ENCODE results near the gene BAK1. TPM values are rescaled to one million over a fixed set of nuclear protein-coding genes. Genes with fewer than 3 reads are reported as not detected.

BAK1 gene
- total and polyA plus RNA-seq, 7 experiments from 2014 or later = 9.6 to 78.8 (median 21.7) TPM

DNA sequence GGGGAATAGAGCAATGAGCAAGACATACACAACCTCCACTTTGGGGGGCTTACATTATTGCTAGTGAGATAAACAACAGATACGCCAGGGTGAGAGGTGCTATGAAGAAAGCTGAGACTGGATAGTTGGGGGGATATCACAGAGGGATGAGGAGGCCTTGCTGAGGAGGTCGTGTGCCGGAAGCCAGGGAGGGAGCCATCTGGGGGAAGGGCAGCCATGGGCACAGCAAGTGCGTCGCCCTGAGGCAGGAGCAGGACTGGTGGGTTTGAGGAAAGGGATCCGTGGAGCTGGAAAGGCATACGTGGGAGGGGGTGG lies 12.2 kb upstream of the BAK1 start:
- Mint-ChIP-seq H3K9me3 (no peaks in the 10 kb centered on the region), H3K27ac (peak overlapping the region; percentile 11 to 98 (median 93)), H3K27me3 (peaks cover 0 to 4% (median 0%) of the 10 kb centered on the region in 5 donors), H3K4me1 (peaks cover 16 to 34% (median 24%) of the 10 kb centered on the region in 7 donors), H3K4me3 (peak overlapping the region; percentile 75 to 89 (median 86)), H3K36me3 (peaks cover 0 to 2% (median 0%) of the 10 kb centered on the region in 5 donors)
- ATAC-seq (peak; percentile 4), DNase-seq (no peak)
- Histone ChIP-seq H3K4me1 (ENCODE audit: control insufficient read depth in 2 of 2, insufficient read depth in 2 of 2, low read length in 2 of 2) (peaks cover 5% of the 10 kb centered on the region in 2 donors), H3K27me3 (ENCODE audit: control insufficient read depth in 2 of 2, insufficient read depth in 2 of 2, low read length in 2 of 2) (no peaks in the 10 kb centered on the region), H3K27ac (ENCODE audit: low read depth, low read length) (peak overlapping the region; percentile 66), H3K4me3 (ENCODE audit: low read length) (no peak overlapping the region), H3K9me3 (ENCODE audit: control insufficient read depth in 2 of 3, low read length in 3 of 3) (no peaks in the 10 kb centered on the region), H3K36me3 (ENCODE audit: control insufficient read depth in 2 of 3, insufficient read depth in 3 of 3, low read length in 3 of 3) (no peaks in the 10 kb centered on the region)
- CTCF ChIA-PET = interaction anchor here (1.9 to 2.1 kb wide), 2 partner anchors 101 to 108 kb away, joined by 6 to 14 read pairs; no protein-coding TSS in a partner anchor
- POLR2A ChIA-PET = interaction anchor here (0.8 to 2.9 kb wide), 9 partner anchors 15 to 175 kb away, joined by 3 to 19 read pairs (median 6); partner anchors contain the start of genes CUTA, ITPR3 and ZBTB9
- intact Hi-C loops (cut with micrococcal nuclease) = loop anchor here in 1 of 2 donors (1.0 to 2.0 kb wide), 4 partner anchors 15 to 77 kb away; partner anchors contain the start of gene ITPR3

- H3K27ac ChIP-seq (ENCODE audit: low read depth, low read length) = no peak overlapping the region
- intact Hi-C loops (cut with micrococcal nuclease) = loop anchor here in 1 of 2 donors (1.0 to 2.0 kb wide), 4 partner anchors 15 to 78 kb away; partner anchors contain the start of gene ITPR3
- ATAC-seq = no peak
- DNase-seq = no peak
- Mint-ChIP-seq H3K4me3 (peak overlapping the region in 7 of 10 donors; percentile 35 to 89 (median 80)), H3K9me3 (no peaks in the 10 kb centered on the region), H3K36me3 (no peaks in the 10 kb centered on the region), H3K27ac (peak overlapping the region in 8 of 9 donors; percentile 11 to 98 (median 86)), H3K4me1 (peaks cover 16 to 28% (median 20%) of the 10 kb centered on the region in 7 donors), H3K27me3 (peaks cover 0 to 4% (median 0%) of the 10 kb centered on the region in 5 donors)
- CTCF ChIA-PET = interaction anchor here (0.7 to 2.1 kb wide), 5 partner anchors 10 to 112 kb away, joined by 3 to 14 read pairs (median 4); no protein-coding TSS in a partner anchor
- H3K4me1 ChIP-seq (ENCODE audit: control insufficient read depth in 2 of 2, insufficient read depth in 2 of 2, low read length in 2 of 2) = peaks cover 5% of the 10 kb centered on the region in 2 donors
- POLR2A ChIA-PET = interaction anchor here (0.5 to 2.9 kb wide), 8 partner anchors 16 to 137 kb away, joined by 3 to 19 read pairs (median 6); partner anchors contain the start of genes ITPR3 and ZBTB9
- H3K27me3 ChIP-seq (ENCODE audit: control insufficient read depth in 2 of 2, insufficient read depth in 2 of 2, low read length in 2 of 2) = no peaks in the 10 kb centered on the region
- no peaks in the 10 kb centered on the region for H3K36me3 ChIP-seq (ENCODE audit: control insufficient read depth in 2 of 3, insufficient read depth in 3 of 3, low read length in 3 of 3)
- H3K9me3 ChIP-seq (ENCODE audit: control insufficient read depth in 2 of 3, low read length in 3 of 3) = no peaks in the 10 kb centered on the region
- H3K4me3 ChIP-seq (ENCODE audit: low read length) = no peak overlapping the region
Observed at GRCh38 chr6:33591424-33592032, 11.5 kb upstream of the BAK1 start.

DNA sequence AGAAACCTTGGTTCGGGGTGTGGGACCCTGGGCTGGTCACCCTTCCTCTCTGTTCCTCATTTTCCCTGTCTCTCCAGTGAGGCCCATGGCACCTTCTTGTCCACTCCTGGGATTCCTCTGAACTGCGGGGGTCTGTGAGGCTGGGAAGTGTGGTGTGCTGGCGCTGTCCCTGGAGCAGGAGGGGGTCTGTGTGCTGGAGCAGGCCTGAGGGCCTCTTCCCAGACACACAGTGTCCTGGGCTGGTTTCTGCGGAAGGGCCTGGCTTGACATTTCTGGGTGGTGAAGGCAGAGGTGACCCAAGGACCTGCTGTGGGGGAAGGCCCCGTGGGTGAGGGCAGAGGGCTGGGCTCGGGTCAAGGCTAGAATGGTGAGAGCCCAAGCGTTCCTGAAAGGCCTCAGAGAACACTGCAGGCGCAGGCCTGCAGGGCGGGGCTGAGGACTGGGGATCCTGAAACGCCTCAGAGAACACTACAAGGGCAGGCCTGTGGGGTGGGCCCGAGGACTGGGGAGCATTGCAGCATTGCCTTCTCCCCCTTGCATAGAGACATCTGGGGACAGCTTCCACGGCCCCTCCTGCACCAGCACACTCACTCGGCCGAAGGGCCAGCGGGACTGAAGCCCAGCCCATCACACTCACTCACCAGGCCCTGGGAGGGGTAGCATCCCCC lies 10.6 kb upstream of the BAK1 start:
- H3K9me3 ChIP-seq (ENCODE audit: control insufficient read depth in 2 of 3, low read length in 3 of 3) = no peaks in the 10 kb centered on the region
- peaks cover 7 to 9% of the 10 kb centered on the region in 2 donors for H3K4me1 ChIP-seq (ENCODE audit: control insufficient read depth in 2 of 2, insufficient read depth in 2 of 2, low read length in 2 of 2)
- no peaks in the 10 kb centered on the region for H3K36me3 ChIP-seq (ENCODE audit: control insufficient read depth in 2 of 3, insufficient read depth in 3 of 3, low read length in 3 of 3)
- no peaks in the 10 kb centered on the region for H3K27me3 ChIP-seq (ENCODE audit: control insufficient read depth in 2 of 2, insufficient read depth in 2 of 2, low read length in 2 of 2)
- POLR2A ChIA-PET = interaction anchor here (0.7 to 2.9 kb wide), 4 partner anchors 16 to 110 kb away, joined by 3 to 19 read pairs (median 10); partner anchors contain the start of gene ITPR3
- H3K4me1 Mint-ChIP-seq = peaks cover 16 to 33% (median 23%) of the 10 kb centered on the region in 7 donors
- intact Hi-C loops (cut with micrococcal nuclease) = no loop called here
- no peak overlapping the region for H3K27ac ChIP-seq (ENCODE audit: low read depth, low read length)
- H3K4me3 ChIP-seq (ENCODE audit: low read length) = no peak overlapping the region
- no peak for DNase-seq
- H3K36me3 Mint-ChIP-seq = no peaks in the 10 kb centered on the region
- H3K9me3 Mint-ChIP-seq = no peaks in the 10 kb centered on the region
- H3K4me3 Mint-ChIP-seq = peak overlapping the region in 1 of 10 donors; percentile 83
- no peak for ATAC-seq
- CTCF ChIA-PET = interaction anchor here (0.6 to 2.5 kb wide), 11 partner anchors 11 to 170 kb away, joined by 3 to 9 read pairs (median 4); partner anchors contain the start of genes BAK1 and UQCC2
- H3K27ac Mint-ChIP-seq = peak overlapping the region in 6 of 9 donors; percentile 11 to 89 (median 74)
- H3K27me3 Mint-ChIP-seq = peaks cover 0 to 4% (median 0%) of the 10 kb centered on the region in 5 donors

DNA sequence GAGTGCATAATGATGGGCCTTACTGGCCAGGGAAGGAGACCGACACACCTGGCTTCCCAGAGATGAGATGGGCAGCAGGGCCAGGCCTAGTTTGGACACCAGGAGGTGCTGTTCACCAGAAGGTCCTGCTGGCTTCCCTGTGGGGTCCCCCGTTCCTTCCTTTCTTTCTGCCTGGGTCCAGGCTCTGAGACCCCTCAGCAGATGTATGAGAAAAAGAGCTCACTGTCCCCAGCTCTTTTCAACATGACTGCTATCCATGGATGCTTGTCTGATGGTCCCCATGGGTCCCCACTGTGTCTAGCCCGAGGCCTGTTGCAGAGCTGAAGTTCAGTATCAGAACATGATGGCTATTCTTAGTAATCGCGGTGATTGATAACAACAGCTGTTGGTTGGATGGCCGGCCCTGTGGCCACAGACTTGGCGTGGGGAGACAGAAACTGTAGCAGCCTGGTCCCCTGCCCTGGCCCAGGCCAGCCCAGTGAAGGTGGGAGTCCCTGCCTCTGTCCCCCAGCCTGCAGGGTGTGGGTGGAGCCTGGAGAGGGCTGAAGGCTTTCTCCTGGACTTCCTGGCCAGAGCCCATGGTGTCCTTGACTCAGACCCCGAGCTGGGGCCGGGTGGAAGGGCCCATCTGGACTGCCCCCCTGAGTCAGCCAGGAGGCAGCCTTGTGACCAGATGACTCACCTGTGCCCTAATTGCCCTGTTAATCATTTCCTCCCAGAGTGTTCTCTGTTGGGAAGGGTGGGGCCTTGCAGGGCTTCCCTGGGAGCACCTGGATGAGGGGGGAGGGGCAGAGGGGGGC lies 9.9 kb upstream of the BAK1 start:
- Histone ChIP-seq H3K4me1 (ENCODE audit: control insufficient read depth in 2 of 2, insufficient read depth in 2 of 2, low read length in 2 of 2) (peaks cover 14 to 16% of the 10 kb centered on the region in 2 donors), H3K36me3 (ENCODE audit: control insufficient read depth in 2 of 3, insufficient read depth in 3 of 3, low read length in 3 of 3) (no peaks in the 10 kb centered on the region), H3K27ac (ENCODE audit: low read depth, low read length) (no peak overlapping the region), H3K9me3 (ENCODE audit: control insufficient read depth in 2 of 3, low read length in 3 of 3) (no peaks in the 10 kb centered on the region), H3K27me3 (ENCODE audit: control insufficient read depth in 2 of 2, insufficient read depth in 2 of 2, low read length in 2 of 2) (no peaks in the 10 kb centered on the region), H3K4me3 (ENCODE audit: low read length) (no peak overlapping the region)
- no peak overlapping the region for H3K4me3 Mint-ChIP-seq
- DNase-seq = peak in 4 of 9 donors; percentile 28 to 49 (median 41)
- no peaks in the 10 kb centered on the region for H3K9me3 Mint-ChIP-seq
- peaks cover 0 to 4% (median 0%) of the 10 kb centered on the region in 5 donors for H3K27me3 Mint-ChIP-seq
- POLR2A ChIA-PET = interaction anchor here (0.5 to 0.7 kb wide), 2 partner anchors 106 to 1083 kb away, joined by 3 to 4 read pairs; no protein-coding TSS in a partner anchor
- no peaks in the 10 kb centered on the region for H3K36me3 Mint-ChIP-seq
- peak overlapping the region in 4 of 9 donors; percentile 6 to 46 (median 28) for H3K27ac Mint-ChIP-seq
- ATAC-seq = no peak
- intact Hi-C loops (cut with micrococcal nuclease) = loop anchor here (1.0 to 2.0 kb wide), 3 partner anchors 17 to 172 kb away; no protein-coding TSS in a partner anchor
- CTCF ChIA-PET = interaction anchor here (0.6 to 2.5 kb wide), 12 partner anchors 10 to 171 kb away, joined by 3 to 9 read pairs (median 4); partner anchors contain the start of genes BAK1 and UQCC2
- H3K4me1 Mint-ChIP-seq = peaks cover 16 to 40% (median 30%) of the 10 kb centered on the region in 7 donors

DNA sequence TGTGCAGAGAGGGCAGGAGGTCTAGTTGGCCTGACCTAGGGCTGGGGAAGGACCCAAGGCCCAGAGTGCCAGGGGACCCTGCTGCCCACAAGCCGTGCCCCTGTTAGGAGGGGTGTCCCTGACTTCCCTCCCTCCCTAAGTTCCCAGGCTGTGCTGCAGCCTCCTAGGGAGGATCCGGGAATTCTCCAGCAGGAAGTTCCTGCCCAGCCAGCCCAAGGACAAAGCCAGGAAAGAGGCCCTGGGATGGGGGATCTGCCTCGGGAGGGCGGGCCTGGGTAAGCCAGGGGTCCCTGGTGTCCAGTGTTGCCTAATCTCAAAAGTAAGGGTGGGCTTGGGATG lies 9.3 kb upstream of the BAK1 start:
- Mint-ChIP-seq H3K36me3 (no peaks in the 10 kb centered on the region), H3K9me3 (no peaks in the 10 kb centered on the region), H3K4me1 (peaks cover 16 to 41% (median 32%) of the 10 kb centered on the region in 7 donors), H3K4me3 (no peak overlapping the region), H3K27ac (peak overlapping the region in 2 of 9 donors; percentile 43 to 46), H3K27me3 (peaks cover 0 to 4% (median 0%) of the 10 kb centered on the region in 5 donors)
- H3K9me3 ChIP-seq (ENCODE audit: control insufficient read depth in 2 of 3, low read length in 3 of 3) = no peaks in the 10 kb centered on the region
- no peak overlapping the region for H3K27ac ChIP-seq (ENCODE audit: low read depth, low read length)
- ChIA-PET CTCF (interaction anchor here (0.7 to 2.5 kb wide), 7 partner anchors 17 to 172 kb away, joined by 3 to 9 read pairs (median 4); partner anchors contain the start of gene UQCC2), POLR2A (no interaction called here)
- ATAC-seq (no peak), DNase-seq (no peak)
- H3K36me3 ChIP-seq (ENCODE audit: control insufficient read depth in 2 of 3, insufficient read depth in 3 of 3, low read length in 3 of 3) = no peaks in the 10 kb centered on the region
- H3K4me3 ChIP-seq (ENCODE audit: low read length) = no peak overlapping the region
- intact Hi-C loops (cut with micrococcal nuclease) = loop anchor here (1.0 to 2.0 kb wide), 3 partner anchors 17 to 173 kb away; no protein-coding TSS in a partner anchor
- peaks cover 14 to 16% of the 10 kb centered on the region in 2 donors for H3K4me1 ChIP-seq (ENCODE audit: control insufficient read depth in 2 of 2, insufficient read depth in 2 of 2, low read length in 2 of 2)
- H3K27me3 ChIP-seq (ENCODE audit: control insufficient read depth in 2 of 2, insufficient read depth in 2 of 2, low read length in 2 of 2) = no peaks in the 10 kb centered on the region
